CD4-positive, alpha-beta T cell (primary cell): Measurements from ENCODE around the gene GRIN2A. TPM values are rescaled to one million over a fixed set of nuclear protein-coding genes. Genes with fewer than 3 reads are reported as not detected.

ENCODE experiments used
- ATAC-seq: fragments of 200-7000 bp; cut with Tn5 transposase; one replicate; pipeline ENCODE4 v1.10.0; 2022; ENCODE audit warnings: mild to moderate bottlenecking; ENCODE audit not compliant: poor library complexity
- CTCF ChIA-PET: fragments of 350-600 bp; sonication (Branson Sonifier 250); formaldehyde crosslinking; loops from one replicate; lab custom pipeline; 2021; ENCODE audit warnings: antibody characterized with exemption, inconsistent platforms; lab: Charles Lee
- POLR2A ChIA-PET: fragments of 350-600 bp; sonication (Branson Sonifier 250); formaldehyde crosslinking; loops from one replicate; lab custom pipeline; 2021; ENCODE audit warnings: antibody characterized with exemption, inconsistent platforms; lab: Charles Lee
- DNase-seq, 14 experiments: peaks; one replicate each; pipeline ENCODE4 v3.0.0-alpha.2; 2013 to 2020; ENCODE audit warnings: mixed read lengths in 2 of 14
- H3K27ac ChIP-seq, 2 donors: one replicate each; pipeline versions ENCODE4 v1.5.1 to v1.7.0; 2013; ENCODE audit warnings: low read length in 2 of 2, low read depth in 1 of 2, mild to moderate bottlenecking in 1 of 2
- H3K27me3 ChIP-seq, 2 experiments: 1 replicate in 1 of 2; 2 replicates in 1 of 2; pipeline versions ENCODE4 v1.6.1 to v1.7.0; 2013; ENCODE audit warnings: low read length in 2 of 2, control low read depth in 1 of 2, mild to moderate bottlenecking in 1 of 2, moderate library complexity in 1 of 2; ENCODE audit not compliant: insufficient read depth in 2 of 2, control insufficient read depth in 1 of 2
- H3K36me3 ChIP-seq: one replicate; pipeline ENCODE4 v1.6.1; 2013; ENCODE audit warnings: low read length, control low read depth; ENCODE audit not compliant: insufficient read depth
- H3K4me1 ChIP-seq: one replicate; pipeline ENCODE4 v1.6.1; 2013; ENCODE audit warnings: low read length, control low read depth; ENCODE audit not compliant: insufficient read depth
- H3K4me3 ChIP-seq: one replicate; pipeline ENCODE4 v1.5.1; 2013; ENCODE audit warnings: mild to moderate bottlenecking, low read length, moderate library complexity
- H3K9me3 ChIP-seq, 2 experiments: 1 replicate in 1 of 2; 2 replicates in 1 of 2; pipeline versions ENCODE4 v1.6.1 to v1.7.0; 2013; ENCODE audit warnings: low read length in 2 of 2, mild to moderate bottlenecking in 2 of 2, control low read depth in 1 of 2, moderate library complexity in 1 of 2; ENCODE audit not compliant: control insufficient read depth in 1 of 2, insufficient read depth in 1 of 2
- H3K27ac Mint-ChIP-seq: one replicate; pipeline ENCODE4 v1.8.0; 2020; ENCODE audit warnings: mixed read lengths
- H3K27me3 Mint-ChIP-seq: one replicate; pipeline ENCODE4 v1.8.0; 2021; ENCODE audit warnings: mixed read lengths
- H3K36me3 Mint-ChIP-seq: one replicate; pipeline ENCODE4 v1.8.0; 2021; ENCODE audit warnings: low read depth, mixed read lengths
- H3K4me1 Mint-ChIP-seq: one replicate; pipeline ENCODE4 v1.8.0; 2021; ENCODE audit warnings: low read depth, mixed read lengths
- H3K4me3 Mint-ChIP-seq: one replicate; pipeline ENCODE4 v1.8.0; 2020; ENCODE audit warnings: mild to moderate bottlenecking, mixed read lengths
- H3K9me3 Mint-ChIP-seq: one replicate; pipeline ENCODE4 v1.8.0; 2020; ENCODE audit warnings: mixed read lengths
- CTCF ChIP-seq: fragments of 200-600 bp; IDR thresholded peaks from one replicate; pipeline ENCODE4 v1.8.0; 2022; ENCODE audit warnings: antibody characterized with exemption, mild to moderate bottlenecking
- intact Hi-C, 2 experiments: fragments of 100-400 bp; cut with DNase I in 1 of 2; cut with micrococcal nuclease in 1 of 2; formaldehyde crosslinking; loops; one replicate each; pipeline versions ENCODE4 v1.15.1 to v1.9.0; 2023 to 2025; cut with DNase I, micrococcal nuclease
- total RNA-seq, 174 experiments: library from RNA in 2 of 174; stranded (reverse) in 2 of 174; gene quantifications; one replicate each; pipeline ENCODE4 v1.2.3 and lab custom pipeline; 2021 to 2026

Gene GRIN2A
- total RNA-seq, 2 experiments from 2014 or later = not detected

GRCh38 chr16:10027553-10027952, 154.7 kb downstream of the GRIN2A start:
- Histone ChIP-seq H3K27ac (no peak overlapping the region), H3K36me3 (no peaks in the 10 kb centered on the region), H3K27me3 (no peaks in the 10 kb centered on the region), H3K4me1 (no peaks in the 10 kb centered on the region), H3K4me3 (no peak overlapping the region), H3K9me3 (no peaks in the 10 kb centered on the region)
- no peak for TF ChIP-seq CTCF
- no peak overlapping the region for H3K4me3 Mint-ChIP-seq
- no peak overlapping the region for H3K27ac Mint-ChIP-seq
- POLR2A ChIA-PET = no interaction called here
- no peaks in the 10 kb centered on the region for H3K9me3 Mint-ChIP-seq
- H3K27me3 Mint-ChIP-seq = no peaks in the 10 kb centered on the region
- no peaks in the 10 kb centered on the region for H3K4me1 Mint-ChIP-seq
- intact Hi-C loops = no loop called here
- DNase-seq = no peak
- CTCF ChIA-PET = no interaction called here
- H3K36me3 Mint-ChIP-seq = no peaks in the 10 kb centered on the region
- no peak for ATAC-seq

GRCh38 chr16:10026593-10026992, 155.6 kb downstream of the GRIN2A start:
- ChIA-PET POLR2A (no interaction called here), CTCF (no interaction called here)
- Mint-ChIP-seq H3K27me3 (peaks cover 9% of the 10 kb centered on the region), H3K4me3 (no peak overlapping the region), H3K4me1 (no peaks in the 10 kb centered on the region), H3K9me3 (no peaks in the 10 kb centered on the region), H3K27ac (no peak overlapping the region), H3K36me3 (no peaks in the 10 kb centered on the region)
- Histone ChIP-seq H3K9me3 (no peaks in the 10 kb centered on the region), H3K4me1 (no peaks in the 10 kb centered on the region), H3K4me3 (no peak overlapping the region), H3K27me3 (no peaks in the 10 kb centered on the region), H3K36me3 (no peaks in the 10 kb centered on the region), H3K27ac (no peak overlapping the region)
- DNase-seq = no peak
- no peak for TF ChIP-seq CTCF
- intact Hi-C loops = no loop called here
- no peak for ATAC-seq

DNA sequence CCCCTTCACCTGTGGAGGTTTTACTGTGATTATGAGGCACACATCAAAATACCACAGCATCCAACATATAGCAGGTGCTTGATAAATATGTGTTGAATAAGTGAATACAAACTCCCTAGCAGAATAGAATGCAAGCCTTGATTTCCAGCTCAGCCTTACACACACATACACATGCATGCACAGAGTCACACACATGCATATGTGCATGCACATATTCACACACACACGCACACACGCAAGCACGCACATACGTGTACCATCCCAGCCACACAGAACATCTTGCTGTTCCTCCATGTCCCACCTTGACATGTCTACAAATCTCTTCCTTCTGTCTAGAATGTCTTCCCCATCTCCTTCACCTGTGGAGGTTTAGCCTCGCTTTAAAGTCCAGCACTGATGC, 160.1 kb downstream of the GRIN2A start:
- H3K9me3 Mint-ChIP-seq = peaks cover 2% of the 10 kb centered on the region
- intact Hi-C loops = no loop called here
- no peak overlapping the region for H3K4me3 Mint-ChIP-seq
- DNase-seq = no peak
- Histone ChIP-seq H3K4me1 (no peaks in the 10 kb centered on the region), H3K36me3 (no peaks in the 10 kb centered on the region), H3K9me3 (peaks cover 0 to 4% of the 10 kb centered on the region in 2 experiments), H3K27ac (no peak overlapping the region), H3K4me3 (no peak overlapping the region), H3K27me3 (no peaks in the 10 kb centered on the region)
- POLR2A ChIA-PET = no interaction called here
- CTCF ChIA-PET = no interaction called here
- H3K27ac Mint-ChIP-seq = no peak overlapping the region
- H3K27me3 Mint-ChIP-seq = peaks cover 9% of the 10 kb centered on the region
- no peaks in the 10 kb centered on the region for H3K4me1 Mint-ChIP-seq
- H3K36me3 Mint-ChIP-seq = no peaks in the 10 kb centered on the region
- no peak for ATAC-seq
- no peak for TF ChIP-seq CTCF
